ENCODE measurements around the gene TMEM185B.
"Not testable (repeated sequence)": the region's sequence is repeated elsewhere in the genome, so short reads cannot be mapped to it uniquely, and the experiment has no call there.

Gene TMEM185B

DNA sequence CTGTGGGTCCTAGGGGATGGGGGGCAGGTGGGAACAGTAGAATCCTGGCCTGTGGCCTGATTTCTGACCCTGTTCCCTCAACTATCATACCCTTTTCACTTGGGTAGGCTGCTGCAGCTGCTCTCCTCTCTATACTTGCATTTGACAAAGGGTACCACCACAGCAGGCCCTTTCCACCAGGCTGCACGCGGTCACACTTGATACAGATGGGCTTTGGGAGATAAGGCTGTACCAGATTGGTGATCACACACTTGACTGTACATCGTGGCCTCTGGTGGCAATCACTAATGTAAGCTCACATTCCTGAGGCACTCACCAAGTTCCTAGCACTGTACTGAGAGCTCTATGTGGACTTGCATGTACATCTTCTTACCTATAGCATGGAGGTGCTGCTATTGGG lies 27.9 kb upstream of the TMEM185B start:
- no peak for DNase-seq (ENCODE audit: low spot score)

DNA sequence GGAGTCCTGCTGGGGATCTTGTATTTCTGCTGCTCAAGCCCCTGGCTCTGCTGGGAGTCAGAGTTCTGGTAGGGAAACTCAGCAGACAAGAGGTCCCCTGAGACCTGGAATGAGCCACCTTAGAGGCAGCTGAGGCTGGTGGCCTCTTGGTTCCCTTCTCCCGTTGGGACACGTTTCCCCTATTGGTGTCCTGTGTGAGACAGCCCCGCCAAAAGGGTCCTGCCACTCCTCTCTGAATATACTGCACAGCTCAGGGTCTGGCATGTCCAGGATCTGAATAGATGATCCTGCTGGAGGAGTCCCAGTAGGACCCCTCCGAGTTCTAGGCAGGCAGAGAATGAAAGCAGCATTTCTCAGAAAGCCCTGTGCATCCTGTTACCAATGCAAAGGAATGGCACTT lies 27.4 kb upstream of the TMEM185B start:
- no peak for DNase-seq (ENCODE audit: low spot score)

DNA sequence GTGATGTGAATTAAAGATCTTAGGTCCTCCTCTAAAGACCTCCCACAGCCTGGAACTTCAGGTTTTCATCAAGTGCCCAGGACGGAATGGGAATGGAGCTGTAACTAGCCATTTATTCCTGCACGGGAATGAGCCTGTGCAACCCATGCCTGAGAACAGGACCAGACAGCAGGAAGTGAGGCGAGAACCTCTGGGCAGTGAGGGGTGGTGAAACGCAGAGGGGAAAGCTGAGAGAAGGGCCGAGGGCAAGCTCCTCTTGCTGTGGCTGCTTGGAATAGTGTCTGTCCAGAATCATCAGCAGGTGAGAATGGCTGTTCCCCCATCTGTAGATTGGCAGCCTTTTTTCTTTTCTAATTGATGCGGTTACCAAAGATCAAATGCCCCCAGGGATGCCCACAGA lies 24.7 kb upstream of the TMEM185B start:
- no peak for DNase-seq (ENCODE audit: low spot score)

GRCh38 chr2:120246546-120247300 lies 23.5 kb upstream of the TMEM185B start:
- DNase-seq (ENCODE audit: low spot score), result no peak

- DNase-seq (ENCODE audit: low spot score), result no peak
Observed at GRCh38 chr2:120245520-120246332, 22.5 kb upstream of the TMEM185B start.

GRCh38 chr2:120244656-120245519 lies 21.7 kb upstream of the TMEM185B start:
- no peak for DNase-seq (ENCODE audit: low spot score)

DNA sequence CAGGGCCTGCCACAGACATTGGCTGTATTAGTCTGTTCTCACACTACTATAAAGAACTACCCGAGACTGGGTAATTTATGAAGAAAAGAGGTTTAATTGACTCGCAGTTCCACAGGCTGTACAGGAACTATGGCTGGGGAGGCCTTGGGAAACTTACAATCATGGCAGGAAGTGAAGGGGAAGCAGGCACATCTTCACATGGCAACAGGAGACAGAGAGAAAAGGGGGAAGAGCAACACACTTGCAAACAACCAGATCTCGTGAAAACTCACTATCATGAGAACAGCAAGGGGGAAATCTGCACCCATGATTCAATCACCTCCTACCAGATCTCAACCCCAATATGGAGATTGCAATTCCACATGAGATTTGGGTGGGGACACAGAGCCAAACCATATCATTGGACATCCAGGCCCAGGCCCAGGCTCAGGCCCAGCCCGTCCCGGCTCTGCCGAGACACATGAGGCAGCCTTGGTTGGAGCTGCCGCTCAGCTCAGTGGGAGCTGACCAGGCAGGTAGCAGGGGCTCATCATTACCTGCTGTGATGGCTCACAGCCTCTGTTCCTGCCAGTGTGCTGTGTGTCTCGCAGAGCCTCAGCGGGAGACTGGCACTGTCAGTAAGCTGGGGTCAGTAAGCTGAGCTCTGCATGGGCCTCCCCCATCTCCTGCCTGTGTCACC lies 20.8 kb upstream of the TMEM185B start:
- DNase-seq (ENCODE audit: low spot score), result no peak

DNA sequence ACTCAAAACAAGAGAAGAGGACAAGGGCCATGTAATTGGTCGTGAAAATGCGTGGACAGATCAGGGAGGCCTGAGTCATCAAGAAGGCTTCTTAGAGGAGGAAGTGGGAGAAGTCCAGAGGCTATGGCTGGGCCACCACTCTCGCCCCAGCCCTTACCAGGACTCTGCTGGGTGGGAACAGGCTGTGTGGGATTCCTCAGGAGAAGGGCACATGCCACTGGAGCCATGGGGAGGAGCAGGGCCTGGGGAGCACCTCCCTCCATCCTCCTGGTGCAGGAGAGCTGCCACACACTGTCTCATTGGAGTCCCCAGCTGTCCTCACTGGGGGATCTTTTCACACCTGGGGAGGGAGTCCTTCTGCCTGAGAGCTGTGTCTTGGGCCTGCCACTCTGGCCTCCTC lies 20.0 kb upstream of the TMEM185B start:
- DNase-seq (ENCODE audit: low spot score), result no peak

DNA sequence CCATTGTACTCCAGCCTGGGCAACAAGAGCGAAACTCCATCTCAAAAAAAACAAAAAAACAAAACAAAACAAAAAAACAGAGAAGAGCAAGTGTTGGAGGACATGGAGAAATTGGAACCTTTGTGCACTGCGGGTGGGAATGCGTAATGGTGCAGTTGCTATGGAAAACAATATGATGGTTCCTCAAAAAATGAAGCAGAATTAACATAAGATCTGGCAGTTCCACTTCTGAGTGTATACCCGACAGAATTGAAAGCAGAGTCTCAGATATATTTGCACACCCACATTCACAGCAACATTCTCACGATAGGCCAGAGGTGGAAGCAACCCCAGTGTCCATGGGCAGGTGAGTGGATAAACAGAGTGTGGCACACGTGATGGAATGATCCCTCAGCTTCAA lies 18.5 kb upstream of the TMEM185B start:
- no peak for DNase-seq (ENCODE audit: low spot score)

- DNase-seq (ENCODE audit: low spot score), result no peak
Observed at GRCh38 chr2:120240901-120241429, 17.8 kb upstream of the TMEM185B start.

GRCh38 chr2:120239488-120240287 lies 16.5 kb upstream of the TMEM185B start:
- DNase-seq (ENCODE audit: low spot score), result no peak

- DNase-seq (ENCODE audit: low spot score), result no peak
Observed at GRCh38 chr2:120238728-120239487, 15.7 kb upstream of the TMEM185B start.

- DNase-seq (ENCODE audit: low spot score), result no peak
Observed at GRCh38 chr2:120237491-120237902, 14.3 kb upstream of the TMEM185B start.

- no peak for DNase-seq (ENCODE audit: low spot score)
Observed at GRCh38 chr2:120236791-120237190, 13.6 kb upstream of the TMEM185B start.

DNA sequence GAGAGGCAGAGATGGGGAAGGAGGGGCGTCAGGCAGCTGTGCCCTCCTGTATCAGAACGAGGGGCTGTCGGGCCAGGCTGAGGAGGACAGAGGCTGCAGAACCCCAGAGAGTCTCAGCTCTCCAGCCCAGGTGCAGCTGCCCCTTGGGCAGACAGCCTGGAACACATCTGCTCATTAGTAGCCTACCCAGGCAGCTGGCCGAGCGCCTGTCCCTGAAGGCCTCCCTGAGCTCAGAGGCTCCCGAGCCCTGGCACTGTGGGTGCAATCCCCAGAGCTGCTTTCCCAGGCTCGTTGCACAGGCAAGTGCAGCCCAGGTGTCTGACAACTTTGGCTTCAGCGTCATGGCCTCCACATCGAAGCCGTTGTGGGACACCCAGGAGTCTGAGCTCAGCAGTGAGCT lies 13.1 kb upstream of the TMEM185B start:
- no peak for DNase-seq (ENCODE audit: low spot score)

DNA sequence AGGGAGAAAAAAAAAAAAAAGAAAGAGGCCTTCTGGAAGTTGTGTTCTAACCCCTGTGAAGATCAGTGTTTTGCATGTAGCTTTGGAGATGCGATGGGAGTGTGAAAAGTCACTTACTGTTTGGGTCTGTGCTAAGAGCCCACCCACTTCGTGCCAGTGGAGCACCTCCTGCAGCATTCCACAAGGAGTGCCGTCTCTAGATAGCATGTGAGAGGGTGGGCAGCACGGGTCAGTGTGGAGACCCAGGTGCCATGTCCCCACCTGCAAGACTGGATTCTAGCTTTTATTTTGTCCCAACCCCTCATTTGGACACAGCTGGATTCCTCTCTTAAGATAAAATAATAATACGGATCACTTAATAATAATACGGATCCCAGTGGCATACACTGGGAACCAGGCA lies 12.5 kb upstream of the TMEM185B start:
- DNase-seq (ENCODE audit: low spot score), result no peak

DNA sequence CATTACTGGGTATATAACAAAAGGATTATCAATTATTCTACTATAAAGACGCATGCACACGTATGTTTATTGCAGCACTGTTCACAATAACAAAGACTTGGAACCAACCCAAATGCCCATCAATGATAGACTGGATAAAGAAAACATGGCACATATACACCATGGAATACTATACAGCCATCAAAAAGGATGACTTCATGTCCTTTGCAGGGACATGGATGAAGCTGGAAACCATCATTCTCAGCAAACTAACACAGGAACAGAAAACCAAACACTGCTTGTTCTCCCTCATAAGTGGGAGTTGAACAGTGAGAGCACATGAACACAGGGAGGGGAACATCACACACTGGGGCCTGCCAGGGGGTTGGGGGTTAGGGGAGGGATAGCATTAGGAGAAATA lies 12.0 kb upstream of the TMEM185B start:
- not testable (repeated sequence) for DNase-seq (ENCODE audit: low spot score)

DNA sequence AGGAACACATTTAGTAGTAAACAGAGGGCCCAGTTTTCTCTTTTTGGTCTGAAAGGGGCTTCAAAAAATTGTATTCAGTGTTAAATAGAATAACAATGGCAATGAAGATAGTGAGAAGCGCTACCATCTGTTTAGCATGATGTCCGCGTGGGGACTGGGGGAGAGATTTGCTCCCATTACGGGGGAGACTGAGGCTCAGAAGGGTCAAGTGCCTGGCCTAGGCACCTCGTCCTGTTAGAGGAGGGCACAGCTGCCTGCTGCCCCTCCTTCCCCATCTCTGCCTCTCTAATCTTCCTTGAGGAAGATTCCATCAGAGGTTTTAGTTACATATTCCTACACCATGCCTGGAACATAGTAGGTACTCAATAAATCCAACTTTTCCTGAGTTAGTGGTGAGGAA lies 10.1 kb upstream of the TMEM185B start:
- no peak for DNase-seq (ENCODE audit: low spot score)

DNA sequence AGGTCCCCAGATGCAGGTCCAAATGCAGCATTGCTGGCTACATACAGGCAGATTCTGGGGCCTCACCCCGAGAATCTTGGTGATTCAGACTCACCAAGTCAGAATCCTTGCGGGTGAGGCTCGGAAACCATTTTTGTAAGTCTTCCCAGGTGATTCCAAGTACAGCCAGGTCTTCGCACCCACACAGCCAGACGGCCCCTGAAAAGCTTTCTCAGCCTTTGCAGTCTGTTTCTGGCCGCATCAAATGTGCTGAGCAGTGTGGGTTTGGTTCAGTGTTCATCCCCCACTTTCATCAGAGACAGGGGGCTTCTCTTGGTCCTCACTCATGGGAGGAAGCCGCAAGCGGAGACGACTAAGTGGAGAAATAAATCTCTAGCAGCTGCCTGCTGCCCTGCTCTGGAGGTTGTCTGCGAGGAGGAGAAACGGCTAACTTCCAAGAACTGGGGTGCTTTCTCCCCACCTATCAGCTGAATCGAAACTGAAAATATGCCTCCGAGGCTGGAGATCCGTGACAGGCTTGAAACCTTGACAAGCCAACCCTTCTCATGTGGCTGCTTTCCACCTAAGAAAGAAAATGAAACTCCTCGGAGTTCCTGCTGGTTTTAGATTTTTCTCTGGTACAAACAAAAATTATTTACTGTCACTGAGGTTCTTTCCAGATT lies 8.9 kb upstream of the TMEM185B start:
- DNase-seq (ENCODE audit: low spot score), result peak; percentile 36
